CD4-positive, alpha-beta T cell treated with Interleukin-6 for 4 hours (primary cell): ENCODE data around the gene RRM2.
"Not testable (repeated sequence)": the region's sequence is repeated elsewhere in the genome, so short reads cannot be mapped to it uniquely, and the experiment has no call there.

Experiments
- DNase-seq: peaks from one replicate; pipeline ENCODE4 v3.0.0-alpha.2; 2020; ENCODE audit warnings: mixed read lengths

Gene RRM2

GRCh38 chr2:10091182-10091888 lies 31.2 kb upstream of the RRM2 start:
- peak; percentile 9 for DNase-seq

- DNase-seq: not testable (repeated sequence)
These were observed 30.7 kb upstream of the RRM2 start for GRCh38 chr2:10091889-10092244.

- DNase-seq: no peak
These were observed 28.2 kb upstream of the RRM2 start for GRCh38 chr2:10094271-10094814.

GRCh38 chr2:10095175-10095574 lies 27.4 kb upstream of the RRM2 start:
- DNase-seq: no peak

- no peak for DNase-seq
These were observed 25.9 kb upstream of the RRM2 start for GRCh38 chr2:10096641-10097040.

GRCh38 chr2:10097352-10098148 lies 25.0 kb upstream of the RRM2 start:
- DNase-seq: peak; percentile 46

GRCh38 chr2:10101491-10101890 lies 21.0 kb upstream of the RRM2 start:
- DNase-seq: no peak

GRCh38 chr2:10103179-10103578 lies 19.4 kb upstream of the RRM2 start:
- no peak for DNase-seq

GRCh38 chr2:10104906-10105305 lies 17.6 kb upstream of the RRM2 start:
- DNase-seq: not testable (repeated sequence)

GRCh38 chr2:10109311-10109710 lies 13.2 kb upstream of the RRM2 start:
- no peak for DNase-seq

GRCh38 chr2:10119027-10119325 lies 3.6 kb upstream of the RRM2 start:
- no peak for DNase-seq

GRCh38 chr2:10119601-10120157 lies 2.9 kb upstream of the RRM2 start:
- no peak for DNase-seq

- DNase-seq: peak; percentile 97
These were observed 2.2 kb upstream of the RRM2 start for GRCh38 chr2:10120158-10120876.

GRCh38 chr2:10120877-10121574 lies 1.5 kb upstream of the RRM2 start:
- DNase-seq: no peak

GRCh38 chr2:10123281-10123680 lies 742 bp downstream of the RRM2 start:
- DNase-seq: no peak

GRCh38 chr2:10124538-10125045 lies 2.1 kb downstream of the RRM2 start:
- peak; percentile 60 for DNase-seq

GRCh38 chr2:10125842-10126631 lies 3.5 kb downstream of the RRM2 start:
- DNase-seq: no peak

- no peak for DNase-seq
These were observed 4.1 kb downstream of the RRM2 start for GRCh38 chr2:10126632-10127026.

- DNase-seq: no peak
These were observed 5.9 kb downstream of the RRM2 start for GRCh38 chr2:10128420-10128819.

- no peak for DNase-seq
These were observed 7.0 kb downstream of the RRM2 start for GRCh38 chr2:10129490-10129889.

- DNase-seq: no peak
These were observed 9.6 kb downstream of the RRM2 start for GRCh38 chr2:10132043-10132575.
